HCT116 (cell line): ENCODE measurements around the gene RUVBL1. TPM values are rescaled to one million over a fixed set of nuclear protein-coding genes. Genes with fewer than 3 reads are reported as not detected.

ENCODE experiments used
- ATAC-seq: fragments of 200-7000 bp; cut with Tn5 transposase; 2 replicates; pipeline ENCODE4 v1.9.1; 2020; ENCODE audit warnings: mild to moderate bottlenecking, moderate library complexity
- BruUV-seq: library from RNA; stranded (reverse); fragments of 400-500 nt; replicated peaks from 2 replicates; lab custom pipeline; 2021; lab: Mats Ljungman, UMichigan
- CTCF ChIA-PET: fragments of 300-600 bp; sonication (Branson Sonifier 250); formaldehyde crosslinking; loops from one replicate; lab custom pipeline; 2021; ENCODE audit warnings: antibody characterized with exemption; lab: Charles Lee
- POLR2A ChIA-PET: fragments of 300-600, 350-600 bp; sonication (Branson Sonifier 250); formaldehyde crosslinking; loops from one replicate; lab custom pipeline; 2021; ENCODE audit warnings: antibody characterized with exemption; lab: Charles Lee
- RAD21 ChIA-PET, 2 experiments: fragments of 300-600 bp; sonication (Branson Sonifier 250); formaldehyde crosslinking; loops; one replicate each; lab custom pipeline; 2023; ENCODE audit warnings: low total read pairs in 2 of 2; ENCODE audit not compliant: uncharacterized antibody in 2 of 2, unreplicated experiment in 2 of 2, low non-redundant PET in 1 of 2; lab: Charles Lee
- DNase-seq: peaks from one replicate; pipeline ENCODE4 v3.0.0-alpha.2; 2010; ENCODE audit warnings: low read depth, low spot score
- H2AFZ ChIP-seq: fragments of 200-600 bp; shearing (Covaris generic), sonication (generic); 2 replicates; pipeline ENCODE4 v1.6.1; 2017; ENCODE audit warnings: low read depth, mixed run types, mixed read lengths, antibody characterized with exemption, low read length; ENCODE audit not compliant: poor library complexity, severe bottlenecking
- H3K27ac ChIP-seq: 2 replicates; pipeline ENCODE4 v1.5.1; 2012; ENCODE audit warnings: low read depth, low read length
- H3K27me3 ChIP-seq: fragments of 200-600 bp; sonication (generic); 2 replicates; pipeline ENCODE4 v1.6.1; 2016; ENCODE audit warnings: mixed run types, low read length, mixed read lengths; ENCODE audit not compliant: insufficient read depth
- H3K36me3 ChIP-seq, 2 experiments: fragments of 200-500 bp in 1 of 2; fragments of 200-600 bp in 1 of 2; sonication (Bioruptor generic) in 1 of 2; sonication (generic) in 1 of 2; 2 replicates each; pipeline versions ENCODE4 v1.5.1 to v1.6.1; 2014 to 2016; ENCODE audit warnings: low read length in 2 of 2, inconsistent platforms in 1 of 2, mixed read lengths in 1 of 2, mixed run types in 1 of 2; ENCODE audit not compliant: insufficient read depth in 2 of 2, control insufficient read depth in 1 of 2
- H3K4me1 ChIP-seq, 2 experiments: fragments of 200-600 bp in 1 of 2; sonication (generic) in 1 of 2; 2 replicates each; pipeline versions ENCODE4 v1.5.1 to v1.6.1; 2012 to 2017; ENCODE audit warnings: low read length in 2 of 2, inconsistent platforms in 1 of 2, mild to moderate bottlenecking in 1 of 2, mixed read lengths in 1 of 2, mixed run types in 1 of 2, moderate library complexity in 1 of 2; ENCODE audit not compliant: insufficient read depth in 2 of 2, control insufficient read depth in 1 of 2
- H3K4me2 ChIP-seq: fragments of 200-600 bp; sonication (generic); 2 replicates; pipeline ENCODE4 v1.6.1; 2017; ENCODE audit warnings: mixed run types, low read length, mixed read lengths
- H3K4me3 ChIP-seq, 2 experiments: fragments of 200-600 bp in 1 of 2; sonication (generic) in 1 of 2; replicated peaks in 1 of 2; 2 replicates each; pipeline ENCODE4 v1.5.1; 2011 to 2016; ENCODE audit warnings: low read length in 2 of 2, control low read depth in 1 of 2, low read depth in 1 of 2, mild to moderate bottlenecking in 1 of 2, mixed read lengths in 1 of 2, mixed run types in 1 of 2
- H3K79me2 ChIP-seq: fragments of 200-600 bp; sonication (generic); 2 replicates; pipeline ENCODE4 v1.6.1; 2017; ENCODE audit warnings: mild to moderate bottlenecking, mixed run types, low read length, moderate library complexity, mixed read lengths; ENCODE audit not compliant: insufficient read depth
- H3K9ac ChIP-seq: fragments of 200-600 bp; sonication (generic); 2 replicates; pipeline ENCODE4 v1.6.1; 2016; ENCODE audit warnings: low read length, mixed read lengths
- H3K9me2 ChIP-seq: fragments of 200-600 bp; sonication (generic), shearing (Covaris generic); 2 replicates; pipeline ENCODE4 v1.6.1; 2017; ENCODE audit warnings: mixed run types, mild to moderate bottlenecking, moderate library complexity; ENCODE audit not compliant: insufficient read depth
- H3K9me3 ChIP-seq, 2 experiments: fragments of 200-500 bp in 1 of 2; fragments of 200-600 bp in 1 of 2; sonication (Bioruptor generic) in 1 of 2; sonication (generic) in 1 of 2; 2 replicates each; pipeline ENCODE4 v1.6.1; 2014 to 2017; ENCODE audit warnings: low read length in 2 of 2, mixed read lengths in 2 of 2, inconsistent platforms in 1 of 2, low read depth in 1 of 2, mild to moderate bottlenecking in 1 of 2, mixed run types in 1 of 2, moderate library complexity in 1 of 2; ENCODE audit not compliant: control insufficient read depth in 1 of 2, insufficient read depth in 1 of 2
- H4K20me1 ChIP-seq: fragments of 200-600 bp; sonication (generic), shearing (Covaris generic); 2 replicates; pipeline ENCODE4 v1.6.1; 2017; ENCODE audit warnings: mixed run types, mild to moderate bottlenecking, moderate library complexity; ENCODE audit not compliant: insufficient read depth
- CBX3 ChIP-seq: IDR thresholded peaks from 2 replicates; pipeline ENCODE4 v1.6.1; 2012; ENCODE audit warnings: low read depth
- CEBPB ChIP-seq: IDR thresholded peaks from 2 replicates; pipeline ENCODE4 v1.6.1; 2012; ENCODE audit warnings: low read depth
- EGR1 ChIP-seq: IDR thresholded peaks from 2 replicates; pipeline ENCODE4 v1.6.1; 2012; ENCODE audit warnings: low read depth
- EZH2phosphoT487 ChIP-seq: fragments of 200-600 bp; IDR thresholded peaks from 2 replicates; pipeline ENCODE4 v1.6.1; 2018; ENCODE audit warnings: antibody characterized with exemption, borderline replicate concordance
- POLR2A ChIP-seq: IDR thresholded peaks from 2 replicates; pipeline ENCODE4 v1.7.0; 2011; ENCODE audit warnings: borderline replicate concordance; ENCODE audit not compliant: insufficient read depth, insufficient read length; ENCODE audit errors: extremely low read depth
- REST ChIP-seq: IDR thresholded peaks from 2 replicates; pipeline ENCODE4 v1.6.1; 2012; ENCODE audit warnings: low read depth
- SIN3A ChIP-seq: IDR thresholded peaks from 2 replicates; pipeline ENCODE4 v1.6.1; 2012; ENCODE audit warnings: low read depth
- YY1 ChIP-seq: IDR thresholded peaks from 2 replicates; pipeline ENCODE4 v1.6.1; 2011; ENCODE audit warnings: low read length, low read depth, moderate library complexity, mild to moderate bottlenecking; ENCODE audit not compliant: insufficient replicate concordance; ENCODE audit errors: extremely low read depth
- ZNF274 ChIP-seq: fragments of 200-500 bp; sonication (Bioruptor generic); IDR thresholded peaks from 2 replicates; pipeline ENCODE4 v1.6.1; 2014; ENCODE audit warnings: mild to moderate bottlenecking, low read depth, low read length, inconsistent platforms
- intact Hi-C: fragments of 100-400 bp; cut with micrococcal nuclease; formaldehyde crosslinking; loops from 2 replicates; pipeline ENCODE4 v1.10.0; 2022
- total RNA-seq: library from RNA; stranded (reverse); gene quantifications from one replicate; pipeline ENCODE4 v1.2.1, GENCODE V29; 2021; ENCODE audit not compliant: unreplicated experiment

The RUVBL1 gene
- total RNA-seq, 1 experiment from 2014 or later = 129 TPM

- Histone ChIP-seq H3K9me2 (no peaks in the 10 kb centered on the region), H3K9me3 (no peaks in the 10 kb centered on the region), H4K20me1 (no peaks in the 10 kb centered on the region), H3K79me2 (peaks cover 50% of the 10 kb centered on the region), H3K9ac (no peak overlapping the region), H2AFZ (no peak overlapping the region), H3K4me2 (no peak overlapping the region), H3K27ac (no peak overlapping the region), H3K36me3 (peaks cover 36 to 59% of the 10 kb centered on the region in 2 experiments), H3K4me3 (no peak overlapping the region), H3K4me1 (peaks cover 9 to 15% of the 10 kb centered on the region in 2 experiments), H3K27me3 (no peaks in the 10 kb centered on the region)
- POLR2A ChIA-PET = no interaction called here
- RAD21 ChIA-PET = no interaction called here
- no peak for ATAC-seq
- no TSS peak for BruUV-seq
- DNase-seq = no peak
- intact Hi-C loops = no loop called here
- CTCF ChIA-PET = interaction anchor here (0.9 to 1.5 kb wide), 2 partner anchors 22 to 80 kb away, joined by 3 to 4 read pairs; no protein-coding TSS in a partner anchor
- TF ChIP-seq ZNF274 (no peak), REST (no peak)
Observed at GRCh38 chr3:128073185-128073725, 50.4 kb downstream of the RUVBL1 start.

GRCh38 chr3:128072454-128073184, 51.0 kb downstream of the RUVBL1 start:
- Histone ChIP-seq H3K9ac (no peak overlapping the region), H3K27me3 (no peaks in the 10 kb centered on the region), H3K79me2 (peaks cover 50% of the 10 kb centered on the region), H3K4me1 (peaks cover 9 to 15% of the 10 kb centered on the region in 2 experiments), H3K9me2 (no peaks in the 10 kb centered on the region), H3K36me3 (peaks cover 39 to 62% of the 10 kb centered on the region in 2 experiments), H3K4me2 (no peak overlapping the region), H4K20me1 (peaks cover 4% of the 10 kb centered on the region; the same call in 1 of the 2 replicates), H2AFZ (no peak overlapping the region), H3K4me3 (no peak overlapping the region), H3K9me3 (no peaks in the 10 kb centered on the region), H3K27ac (no peak overlapping the region)
- no peak for ATAC-seq
- RAD21 ChIA-PET = no interaction called here
- CTCF ChIA-PET = interaction anchor here (1.5 kb wide), 1 partner anchor 22 kb away, joined by 4 read pairs; no protein-coding TSS in a partner anchor
- BruUV-seq = no TSS peak
- POLR2A ChIA-PET = no interaction called here
- DNase-seq = no peak
- intact Hi-C loops = no loop called here
- TF ChIP-seq REST (no peak), POLR2A (no peak), CBX3 (no peak), CEBPB (no peak), EZH2phosphoT487 (no peak), EGR1 (no peak), YY1 (no peak), SIN3A (no peak)
